ENCODE measurements around the gene SH3BP1.
A peak's percentile ranks its signal among the peaks of the same experiment; 100 is the strongest.
"Not testable (repeated sequence)": the region's sequence is repeated elsewhere in the genome, so short reads cannot be mapped to it uniquely, and the experiment has no call there.

SH3BP1 gene, protein sequence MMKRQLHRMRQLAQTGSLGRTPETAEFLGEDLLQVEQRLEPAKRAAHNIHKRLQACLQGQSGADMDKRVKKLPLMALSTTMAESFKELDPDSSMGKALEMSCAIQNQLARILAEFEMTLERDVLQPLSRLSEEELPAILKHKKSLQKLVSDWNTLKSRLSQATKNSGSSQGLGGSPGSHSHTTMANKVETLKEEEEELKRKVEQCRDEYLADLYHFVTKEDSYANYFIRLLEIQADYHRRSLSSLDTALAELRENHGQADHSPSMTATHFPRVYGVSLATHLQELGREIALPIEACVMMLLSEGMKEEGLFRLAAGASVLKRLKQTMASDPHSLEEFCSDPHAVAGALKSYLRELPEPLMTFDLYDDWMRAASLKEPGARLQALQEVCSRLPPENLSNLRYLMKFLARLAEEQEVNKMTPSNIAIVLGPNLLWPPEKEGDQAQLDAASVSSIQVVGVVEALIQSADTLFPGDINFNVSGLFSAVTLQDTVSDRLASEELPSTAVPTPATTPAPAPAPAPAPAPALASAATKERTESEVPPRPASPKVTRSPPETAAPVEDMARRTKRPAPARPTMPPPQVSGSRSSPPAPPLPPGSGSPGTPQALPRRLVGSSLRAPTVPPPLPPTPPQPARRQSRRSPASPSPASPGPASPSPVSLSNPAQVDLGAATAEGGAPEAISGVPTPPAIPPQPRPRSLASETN
- total RNA-seq, result 16.9 to 23.2 reads per million in 2 donors

GRCh38 chr22:37639070-37639760 is at the start of gene SH3BP1:
SH3BP1 (plus strand) TSS chr22:37639669; CDS start chr22:37639788, 119 bp downstream.
- DNase-seq, result peak; percentile 54

GRCh38 chr22:37591081-37591480 is 48.4 kb upstream of the SH3BP1 start:
- not testable (repeated sequence) for DNase-seq

DNA sequence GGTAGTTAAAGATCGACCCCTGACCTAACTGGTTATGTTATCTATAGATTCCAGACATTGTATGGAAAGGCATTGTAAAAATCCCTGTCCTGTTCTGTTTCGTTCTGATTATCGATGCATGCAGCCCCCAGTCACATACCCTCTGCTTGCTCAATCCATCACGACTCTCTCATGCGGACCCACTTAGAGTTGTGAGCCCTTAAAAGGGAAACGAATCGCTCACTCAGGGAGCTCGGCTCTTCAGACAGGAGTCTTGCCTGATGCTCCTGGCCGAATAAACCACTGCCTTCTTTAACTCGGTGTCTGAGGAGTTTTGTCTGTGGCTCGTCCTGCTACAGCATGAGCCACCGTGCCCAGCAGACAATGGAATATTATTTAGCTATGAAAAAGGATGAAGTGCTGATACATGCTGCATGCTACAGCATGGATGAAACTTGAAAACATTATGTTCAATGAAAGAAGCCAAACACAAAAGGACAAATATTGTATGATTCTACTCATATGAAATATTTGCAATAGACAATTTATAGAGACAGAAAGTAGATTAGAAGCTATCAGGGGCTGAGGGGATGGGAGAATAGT is 47.6 kb upstream of the SH3BP1 start:
- DNase-seq, result no peak

GRCh38 chr22:37594237-37594636 is 45.2 kb upstream of the SH3BP1 start:
- DNase-seq, result no peak

- no peak for DNase-seq
Observed at GRCh38 chr22:37599153-37599552, 40.3 kb upstream of the SH3BP1 start.

GRCh38 chr22:37601203-37601539 is 38.3 kb upstream of the SH3BP1 start:
- DNase-seq, result no peak

GRCh38 chr22:37601540-37602442 is 37.7 kb upstream of the SH3BP1 start:
- no peak for DNase-seq

- not testable (repeated sequence) for DNase-seq
Observed at GRCh38 chr22:37602546-37603277, 36.8 kb upstream of the SH3BP1 start.

- no peak for DNase-seq
Observed at GRCh38 chr22:37604074-37604473, 35.4 kb upstream of the SH3BP1 start.

DNA sequence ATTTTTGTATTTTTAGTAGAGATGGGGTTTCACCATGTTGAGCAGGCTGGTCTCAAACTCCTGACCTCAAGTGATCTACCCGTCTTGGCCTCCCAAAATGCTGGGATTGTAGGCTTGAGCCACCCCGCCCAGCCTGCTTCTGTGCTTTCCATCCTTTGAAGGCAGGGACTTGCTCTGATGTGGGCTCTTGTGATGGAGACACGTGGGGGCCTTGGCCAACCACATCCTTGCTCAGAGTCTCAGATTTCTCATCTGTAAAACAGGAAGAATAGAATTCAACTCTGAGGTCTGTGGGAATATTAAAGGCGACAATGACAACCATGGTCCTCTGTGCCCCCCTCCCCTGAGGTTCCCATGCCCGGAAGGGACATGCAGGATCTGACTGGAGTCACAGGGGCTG is 34.6 kb upstream of the SH3BP1 start:
- DNase-seq, result peak; percentile 55

DNA sequence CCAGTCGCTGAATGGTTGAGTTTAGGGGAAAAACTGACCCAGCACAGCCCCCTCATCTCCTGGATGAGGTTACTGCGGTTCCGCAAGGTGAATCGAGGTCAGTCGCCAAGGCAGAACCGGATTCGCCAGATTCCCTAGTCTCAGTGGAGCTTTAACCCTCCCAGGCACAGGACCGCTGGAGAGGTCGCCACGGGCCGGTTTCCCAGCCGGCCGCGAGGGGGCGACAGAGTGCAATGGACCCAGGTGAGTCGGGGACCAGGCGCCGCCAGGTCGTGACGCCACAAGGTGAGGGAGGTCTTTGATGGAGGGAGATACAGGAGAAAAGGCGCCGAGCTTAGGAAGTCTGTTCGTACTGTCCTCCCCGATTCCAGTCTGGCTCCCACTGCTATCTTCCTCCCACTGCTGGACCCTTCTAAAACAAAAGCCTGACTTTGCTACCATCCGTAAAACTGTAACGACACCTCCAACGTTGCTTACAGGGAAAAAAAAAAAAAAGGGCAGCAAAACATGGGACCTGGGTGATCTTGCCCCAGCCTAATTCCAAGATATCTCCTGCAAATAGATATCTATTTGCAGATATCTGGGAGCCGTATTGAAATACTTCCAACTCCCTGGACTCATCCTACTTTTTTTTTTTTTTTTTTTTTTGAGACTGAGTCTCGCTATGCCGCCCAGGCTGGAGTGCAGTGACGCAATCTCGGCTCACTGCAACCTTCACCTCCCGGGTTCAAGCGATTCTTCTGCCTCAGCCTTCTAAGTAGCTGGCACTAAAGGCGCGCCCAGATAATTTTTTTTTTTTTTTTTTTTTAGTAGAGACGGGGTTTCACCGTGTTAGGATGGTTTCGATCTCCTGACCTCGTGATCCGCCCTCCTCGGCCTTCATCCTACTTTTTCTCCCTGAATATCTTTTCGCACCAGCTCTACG is 32.2 kb upstream of the SH3BP1 start:
- DNase-seq, result peak; percentile 96

DNA sequence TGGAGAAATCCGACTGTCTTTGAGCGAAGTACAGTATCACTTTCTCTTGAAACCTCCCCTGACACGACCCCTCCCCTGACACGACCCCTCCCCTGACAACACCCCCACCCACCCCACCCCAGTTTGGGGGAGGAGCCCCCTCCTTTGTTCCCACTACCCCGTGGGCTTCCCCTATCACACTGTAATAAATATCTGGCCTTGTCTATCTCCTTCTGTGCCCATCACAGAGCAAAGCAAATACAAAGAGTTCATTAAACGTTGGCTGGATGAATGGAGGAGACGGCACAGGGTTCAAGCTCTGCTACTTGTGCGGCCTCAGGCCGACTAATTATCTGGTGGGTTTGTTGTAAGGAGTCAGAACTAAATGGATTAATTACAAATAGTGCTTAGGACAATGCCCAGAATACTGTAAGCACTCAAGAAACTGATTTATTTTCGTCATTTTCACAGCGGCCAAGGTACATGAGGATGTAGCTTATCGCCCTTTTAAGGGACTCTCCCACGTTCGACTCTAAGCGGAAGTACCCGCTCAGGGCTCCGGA is 31.5 kb upstream of the SH3BP1 start:
- no peak for DNase-seq

DNA sequence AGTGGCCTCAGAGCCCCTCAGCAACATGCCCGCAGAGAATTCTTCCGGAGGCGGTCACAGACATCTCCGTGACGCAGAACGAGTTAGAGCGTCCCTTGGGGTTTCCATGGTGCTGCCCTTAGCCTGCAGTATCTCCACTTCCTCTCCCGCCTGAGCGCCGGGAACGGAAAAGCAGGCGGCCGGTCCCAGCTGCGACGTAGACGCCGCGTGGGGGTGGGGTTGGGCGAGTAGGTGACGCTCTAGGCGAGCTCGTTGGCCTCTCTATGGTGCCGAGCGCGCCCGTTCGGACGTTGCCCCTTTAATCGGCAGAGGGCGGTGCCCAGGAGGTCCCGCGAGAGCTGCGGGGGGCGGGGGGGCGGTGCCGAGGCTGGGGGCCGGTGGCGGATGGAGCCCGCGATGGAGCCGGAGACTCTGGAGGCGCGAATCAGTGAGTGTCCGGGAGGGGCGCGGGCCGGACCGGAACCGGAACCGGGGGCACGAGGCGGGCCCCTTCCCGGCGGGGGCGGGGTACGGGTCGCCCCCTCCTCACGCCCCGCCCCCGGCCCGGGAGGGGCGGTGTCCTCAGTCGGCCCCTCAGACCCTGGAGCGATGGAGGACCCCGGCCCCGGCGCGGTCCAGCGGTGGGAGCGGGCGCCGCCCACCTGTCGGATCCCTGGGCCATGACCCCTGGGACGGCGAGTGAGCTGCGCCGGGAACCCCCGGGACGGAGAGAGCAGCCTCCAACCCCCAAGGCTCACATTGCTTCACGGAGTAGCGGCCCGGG is 30.8 kb upstream of the SH3BP1 start, which contains the start of gene GGA1:
Gene GGA1 (plus strand): TSS at position 358 of the 763 bp plus-strand sequence. CDS start 27 bp downstream, at position 385.
- DNase-seq, result peak; percentile 93

DNA sequence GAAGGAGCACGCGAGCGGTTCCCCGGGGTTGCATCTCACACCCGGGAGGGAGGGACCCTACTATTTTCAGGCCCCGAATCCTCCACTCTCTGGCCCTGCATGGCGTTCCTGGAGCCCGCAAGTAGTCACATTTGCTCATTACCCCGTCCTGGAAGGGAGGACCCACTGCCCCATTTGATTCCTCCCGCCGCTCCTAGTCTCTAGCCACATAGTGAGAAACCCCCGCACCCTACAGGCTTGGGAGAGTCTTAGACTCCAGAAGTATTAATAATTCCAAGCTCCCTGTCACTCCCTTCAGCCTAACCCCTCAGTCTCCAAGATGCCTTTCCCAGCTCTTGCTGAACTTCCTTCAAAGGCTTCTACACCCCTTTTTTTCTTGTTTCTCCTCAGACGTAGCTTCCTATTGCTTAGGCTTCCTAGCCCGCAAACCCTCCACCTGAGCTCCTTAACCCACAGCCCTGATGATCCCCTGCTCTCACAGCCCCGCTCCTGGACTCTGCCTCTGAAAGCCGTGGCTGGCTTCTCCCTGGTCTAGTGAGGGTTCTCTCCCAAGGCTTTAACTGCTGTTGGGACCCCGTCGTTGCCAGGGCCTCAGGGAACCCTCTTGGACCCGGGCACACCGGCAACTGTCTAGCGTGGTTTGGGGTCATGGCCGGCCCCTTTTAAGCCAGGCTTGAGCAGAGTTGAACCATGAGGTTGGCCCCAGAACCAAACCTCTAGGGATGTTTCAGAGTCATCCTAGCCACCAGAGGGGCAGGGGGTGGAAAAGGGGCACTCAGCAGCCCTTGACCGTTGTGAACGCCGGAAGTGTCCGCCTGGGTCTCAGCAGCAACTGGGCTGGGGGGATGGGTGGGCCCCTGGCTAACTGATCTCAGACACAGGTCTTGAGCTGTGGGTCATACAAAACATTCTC is 30.0 kb upstream of the SH3BP1 start:
- DNase-seq, result no peak

GRCh38 chr22:37610153-37610475 is 29.4 kb upstream of the SH3BP1 start:
- DNase-seq, result not testable (repeated sequence)

- no peak for DNase-seq
Observed at GRCh38 chr22:37610480-37611129, 28.9 kb upstream of the SH3BP1 start.

DNA sequence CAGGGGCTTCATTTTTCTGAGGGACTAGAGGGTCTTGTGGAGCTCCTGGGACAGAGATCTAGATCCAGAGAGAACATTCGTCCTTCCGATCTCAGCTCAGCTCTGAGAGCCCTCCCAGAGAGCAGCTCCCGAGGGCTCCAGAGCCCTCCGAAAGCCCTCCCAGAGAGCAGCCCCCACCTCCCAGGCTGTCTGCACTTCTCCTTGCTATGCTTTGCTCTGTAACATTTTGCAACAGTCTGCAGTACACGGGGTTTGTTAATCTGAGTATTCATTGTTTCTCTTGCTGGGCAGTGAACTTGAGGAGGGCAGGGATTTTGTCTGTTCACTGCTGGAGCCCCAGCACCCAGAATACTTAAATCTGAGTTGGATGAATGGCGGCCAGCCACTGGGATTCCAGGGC is 28.3 kb upstream of the SH3BP1 start:
- no peak for DNase-seq

All from T-helper 9 cell (primary cell).